GM19239 (cell line): ENCODE results near the gene RANBP6.
A peak's percentile ranks its signal among the peaks of the same experiment; 100 is the strongest.

Experiments used
- DNase-seq: peaks from one replicate; pipeline ENCODE4 v3.0.0; 2011; ENCODE audit warnings: low spot score; ENCODE audit not compliant: insufficient read length
- FAIRE-seq: peaks from 2 replicates; lab custom pipeline; 2011; peaks lifted over from hg19 to GRCh38; lab: Jason Lieb, UNC

Gene RANBP6

DNA sequence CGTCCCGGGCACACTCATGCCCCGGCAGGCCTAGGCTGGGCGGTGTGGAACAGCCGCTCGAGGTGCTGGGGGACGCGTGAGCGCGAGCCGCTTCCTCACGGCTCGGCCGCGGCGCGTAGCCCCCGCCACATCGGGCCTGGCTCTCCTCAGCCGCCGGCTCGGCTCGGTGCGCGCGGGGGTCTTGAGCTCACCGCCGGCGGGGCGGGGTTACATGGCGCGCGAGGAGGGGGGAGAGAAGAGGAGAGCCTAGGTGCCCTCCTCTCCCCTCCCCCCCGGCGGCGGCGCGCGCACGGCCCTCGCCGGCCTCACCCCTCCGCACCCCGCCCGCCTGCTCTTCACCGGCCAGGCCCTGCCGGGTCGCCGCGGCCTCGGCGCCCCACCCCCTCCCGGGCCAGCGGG is 7.7 kb downstream of the RANBP6 start:
- DNase-seq (peak; percentile 25), FAIRE-seq (no peak)

DNA sequence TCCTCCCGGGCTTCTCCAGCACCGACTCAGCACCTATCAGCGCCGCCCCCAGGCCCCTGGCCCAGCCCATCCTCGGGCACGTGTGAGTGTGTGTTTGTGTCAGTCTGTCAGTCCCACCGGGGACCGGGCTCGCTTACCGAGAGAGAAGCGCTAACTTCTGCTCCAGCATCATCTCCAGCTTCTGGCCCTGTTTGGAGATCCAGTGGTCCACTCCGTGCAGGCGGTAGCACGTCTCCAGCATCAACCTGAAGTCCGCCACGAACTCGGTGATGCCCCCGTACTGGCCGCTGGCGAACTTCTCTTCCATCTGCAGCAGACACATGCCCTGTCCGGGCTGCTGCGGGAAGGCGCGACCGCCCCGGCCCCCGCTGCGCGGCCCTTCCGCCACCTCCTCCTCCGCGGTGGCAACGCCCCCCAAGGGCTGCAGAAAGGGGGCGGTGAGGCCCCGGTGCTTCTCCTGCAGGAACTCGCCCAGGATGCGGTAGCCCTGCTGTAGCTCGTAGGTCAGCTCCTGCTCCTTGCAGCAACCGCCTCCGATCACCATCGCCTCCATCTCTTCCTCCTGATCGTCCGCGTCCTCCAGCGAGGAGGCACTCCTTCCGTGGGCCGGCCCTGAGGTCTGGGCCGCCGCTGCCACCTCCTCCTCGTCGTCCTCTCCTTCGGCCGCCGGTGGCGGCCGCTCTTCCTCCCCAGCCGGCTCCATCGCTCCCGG is 8.2 kb downstream of the RANBP6 start:
- FAIRE-seq (peak; percentile 44), DNase-seq (peak; percentile 46)

DNA sequence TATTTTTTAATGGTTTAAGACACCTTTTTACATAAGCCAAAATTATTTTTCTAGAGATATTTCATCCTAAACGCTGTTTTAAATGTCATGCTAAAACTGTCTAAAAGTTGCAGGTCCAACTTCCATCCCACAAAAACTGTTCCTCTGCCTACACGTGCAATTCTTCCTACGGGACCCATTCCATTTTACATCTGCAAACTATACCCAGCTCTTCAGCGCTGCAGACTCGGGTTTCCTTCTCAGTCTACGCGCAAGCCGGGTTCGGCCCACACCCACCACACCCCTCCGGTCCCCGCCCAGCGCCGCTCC is 8.7 kb downstream of the RANBP6 start:
- FAIRE-seq (peak; percentile 89), DNase-seq (no peak)

DNA sequence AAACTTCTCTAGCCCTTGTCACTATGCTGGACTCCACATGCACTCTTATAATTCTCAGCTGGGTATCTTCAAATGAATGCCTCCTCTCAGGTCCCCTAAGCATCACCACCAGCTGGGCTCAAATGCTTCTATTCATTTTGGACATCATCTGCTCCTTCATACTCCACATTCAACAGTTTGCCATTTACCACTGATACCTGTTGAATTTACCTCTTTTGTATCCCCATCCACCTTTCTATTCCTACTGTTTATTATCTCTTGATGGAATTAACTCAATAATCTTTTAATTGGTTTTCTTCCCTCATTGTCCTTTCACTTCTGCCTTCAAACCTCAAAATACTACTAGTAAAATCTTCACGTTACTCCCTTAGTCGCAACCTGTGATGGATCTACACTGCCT is 14.5 kb downstream of the RANBP6 start:
- DNase-seq (no peak), FAIRE-seq (no peak)

DNA sequence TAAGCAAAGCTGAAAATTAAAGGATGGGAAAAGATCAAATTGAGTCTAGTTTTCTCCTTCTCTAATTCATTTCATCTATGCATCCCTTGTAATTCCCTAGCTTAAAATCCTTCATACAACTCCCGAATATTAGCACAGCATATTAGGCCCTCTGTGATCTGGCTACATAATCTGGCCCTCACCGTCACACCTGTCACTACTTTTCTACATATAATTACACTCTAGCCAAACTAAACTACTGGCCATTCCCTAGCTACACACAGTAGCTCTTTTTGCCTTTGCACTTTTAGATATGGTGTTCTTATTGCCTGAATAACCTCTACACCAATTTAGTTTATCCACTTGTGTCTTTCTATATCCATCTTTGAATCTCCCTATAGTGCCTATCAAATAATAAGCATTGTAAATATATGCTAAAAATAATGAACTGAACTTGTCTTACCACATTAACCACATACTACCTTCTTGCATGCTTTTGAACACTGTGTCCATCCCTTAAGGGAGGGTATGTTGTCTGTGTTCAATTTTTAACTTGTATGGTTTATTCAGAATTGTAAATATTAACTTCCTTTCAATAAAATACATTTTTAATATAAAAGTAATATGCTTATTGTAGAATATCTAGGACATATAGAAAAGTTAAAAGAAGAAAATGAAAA is 15.9 kb downstream of the RANBP6 start:
- FAIRE-seq (peak; percentile 64), DNase-seq (no peak)

DNA sequence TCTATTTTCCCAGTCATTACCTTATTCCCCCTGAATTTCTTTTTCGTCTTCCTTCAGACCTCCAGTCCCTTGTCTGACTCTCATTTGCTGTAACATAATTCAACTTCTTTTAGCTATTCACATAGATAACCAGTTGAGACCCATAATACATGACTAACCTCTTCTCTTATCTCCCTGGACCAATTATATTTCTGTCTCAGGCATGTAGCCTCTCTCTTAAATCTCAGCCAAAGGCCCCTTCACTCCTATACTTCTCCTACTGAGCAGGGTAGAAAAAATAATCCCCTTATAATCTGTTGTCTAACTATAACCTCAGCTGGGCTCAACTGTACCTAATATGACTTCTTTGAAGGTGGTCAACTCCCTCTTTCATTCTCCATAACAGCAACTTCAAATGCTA is 20.9 kb downstream of the RANBP6 start:
- DNase-seq (no peak), FAIRE-seq (peak; percentile 4)

DNA sequence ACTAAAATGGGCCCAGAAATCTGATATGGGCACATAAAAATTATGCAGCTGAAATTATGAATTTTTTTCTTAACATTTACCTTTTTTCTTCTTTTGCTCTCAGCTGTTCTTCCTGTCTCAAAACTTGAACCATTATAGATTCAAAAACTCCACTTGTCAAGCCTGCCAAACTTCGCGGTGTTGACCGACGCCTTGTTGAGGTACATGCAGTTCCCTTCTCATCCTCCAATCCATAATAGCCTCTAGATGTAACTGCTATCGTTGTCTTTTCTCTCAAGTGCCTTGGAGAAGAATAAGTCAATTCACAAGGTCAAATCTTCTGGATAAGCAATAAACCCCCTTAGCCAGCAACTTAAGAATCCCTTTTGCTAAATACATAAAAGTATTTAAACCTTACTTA is 27.2 kb downstream of the RANBP6 start:
- FAIRE-seq (no peak), DNase-seq (no peak)

DNA sequence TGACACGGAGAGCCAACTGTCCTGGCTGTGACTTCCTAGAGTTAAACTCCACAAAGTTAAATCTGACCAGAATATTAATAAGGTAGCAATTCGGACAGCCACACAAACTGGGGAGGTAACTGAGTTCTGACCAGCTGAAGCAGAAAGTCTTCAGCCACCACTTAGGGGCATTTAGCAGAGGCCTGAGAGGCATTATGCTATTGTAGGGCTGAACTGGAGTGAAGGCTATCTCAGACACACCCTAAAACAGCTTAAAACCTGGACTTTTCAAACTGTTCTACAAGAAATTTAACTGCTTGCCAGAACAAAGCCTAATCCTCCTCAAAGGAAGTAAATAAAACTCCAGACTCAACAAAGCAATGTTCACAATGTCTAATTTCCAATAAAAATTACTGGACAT is 32.4 kb downstream of the RANBP6 start:
- DNase-seq = no peak

DNA sequence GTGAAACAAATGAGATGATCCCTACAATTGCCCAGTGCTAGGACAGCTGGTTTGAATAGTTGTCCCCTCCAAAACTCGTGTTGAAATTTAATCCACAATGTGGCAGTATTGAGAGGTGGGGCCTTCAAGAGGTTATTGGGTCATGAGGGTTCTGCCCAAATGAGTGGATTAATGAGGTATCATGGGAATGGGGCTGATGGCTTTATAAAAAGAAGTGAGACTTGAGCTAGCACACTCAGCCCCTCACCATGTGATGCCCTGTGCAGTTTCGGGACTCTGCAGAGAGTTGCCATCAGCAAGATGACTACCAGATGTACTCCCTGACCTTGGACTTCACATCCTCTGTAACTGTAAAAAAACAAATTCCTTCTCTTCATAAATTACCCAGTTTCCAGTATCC is 33.1 kb downstream of the RANBP6 start:
- no peak for DNase-seq
- FAIRE-seq = no peak

More for the DNA sequence above, 32.4 kb downstream of the RANBP6 start:
- FAIRE-seq = no peak

DNA sequence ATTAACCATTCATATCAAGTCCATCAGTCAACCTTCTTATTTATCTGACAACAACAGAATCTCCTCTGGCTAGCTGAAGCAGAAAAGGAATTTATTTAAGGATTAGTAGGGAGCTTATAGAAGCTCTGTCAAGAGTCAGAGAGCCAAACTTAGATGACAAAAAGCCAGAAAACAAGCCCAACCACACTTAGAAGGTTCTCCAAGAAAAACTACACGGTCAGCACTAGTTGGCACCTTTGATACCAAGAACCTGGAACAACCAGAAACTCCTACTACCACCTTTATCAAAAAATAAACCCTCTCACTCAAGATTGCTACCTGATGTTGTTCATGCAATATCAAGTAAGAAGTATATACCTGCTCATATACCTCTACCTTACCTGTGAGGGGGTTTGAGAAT is 36.9 kb downstream of the RANBP6 start:
- DNase-seq (no peak), FAIRE-seq (peak; percentile 4)

DNA sequence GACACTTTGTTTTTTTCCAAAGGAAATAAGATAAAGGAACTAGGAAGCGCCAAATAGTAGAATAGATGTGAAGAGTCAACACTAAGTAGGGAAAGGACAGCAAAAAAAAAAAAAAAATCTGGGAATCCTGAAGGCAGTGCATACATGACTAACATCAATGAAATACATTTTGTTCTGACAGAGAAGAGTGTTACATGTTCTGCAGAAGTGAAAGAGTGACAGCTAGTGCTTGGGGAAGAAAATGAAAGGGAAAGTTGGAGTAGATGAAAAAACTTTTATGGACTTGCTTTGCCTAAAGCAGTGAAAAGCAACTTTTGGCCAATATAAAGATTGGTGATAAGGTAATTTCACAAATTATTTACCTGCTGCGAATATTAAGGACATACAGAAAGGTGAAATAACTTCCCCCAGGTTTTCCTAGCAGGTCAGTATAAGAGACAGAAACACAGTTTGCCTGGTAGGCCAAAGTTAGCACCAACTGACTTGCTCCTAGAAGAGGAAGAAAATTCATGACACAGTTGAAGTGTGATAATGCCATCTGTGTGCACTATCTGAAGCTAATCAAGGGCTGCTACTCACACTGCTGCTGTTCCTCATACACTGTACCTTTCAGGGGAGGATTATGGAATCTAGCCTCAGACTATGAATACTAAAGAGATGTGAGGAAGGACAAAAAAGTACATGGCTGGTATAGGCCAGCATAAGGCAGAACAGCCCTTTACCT is 38.6 kb downstream of the RANBP6 start:
- DNase-seq (no peak), FAIRE-seq (peak; percentile 93)

DNA sequence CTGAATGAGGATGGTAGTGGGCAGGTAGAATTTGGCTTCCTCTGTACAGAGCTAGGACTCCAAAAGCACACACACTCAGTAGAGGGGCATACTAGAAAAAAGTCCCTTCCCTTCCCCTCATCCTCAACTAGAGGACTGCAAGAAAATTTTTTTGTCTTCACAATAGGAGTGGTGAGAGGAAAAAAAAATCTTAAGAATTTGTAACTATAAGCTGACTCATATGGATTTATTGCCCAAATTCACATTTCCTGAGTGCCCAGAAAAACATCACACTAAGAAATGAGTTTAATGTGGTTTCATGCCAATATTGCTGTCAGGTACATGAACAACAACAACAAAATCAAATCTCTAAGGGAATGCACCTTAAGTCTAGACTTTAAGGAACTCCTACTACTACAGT is 43.7 kb downstream of the RANBP6 start:
- FAIRE-seq (no peak), DNase-seq (no peak)
